ENCODE data around the gene EFCAB11. TPM values are rescaled to one million over a fixed set of nuclear protein-coding genes. Genes with fewer than 3 reads are reported as not detected.

Gene EFCAB11
- total RNA-seq, 4 donors from 2014 or later = 4.4 to 8.5 (median 6.7) TPM

DNA sequence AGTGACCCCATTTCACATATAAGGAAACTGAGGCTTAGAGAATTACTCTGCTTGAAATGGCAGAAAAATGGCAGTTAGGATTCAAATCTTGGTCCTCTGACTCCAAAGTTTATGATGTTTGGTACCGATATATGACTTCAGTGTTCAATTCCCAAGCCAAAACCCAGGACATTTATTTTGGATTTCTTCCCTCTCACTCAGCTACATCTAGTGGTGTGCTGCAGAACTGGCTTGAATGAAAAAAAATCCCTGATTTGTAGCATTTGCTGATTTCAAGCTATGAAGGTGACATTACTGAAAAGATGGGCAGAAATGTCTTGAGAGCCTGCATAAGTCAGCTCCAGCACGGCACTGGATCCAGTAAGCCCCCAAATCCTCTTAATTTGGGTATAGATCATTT, 106.4 kb downstream of the EFCAB11 start:
- TF ChIP-seq, protein P1, sequence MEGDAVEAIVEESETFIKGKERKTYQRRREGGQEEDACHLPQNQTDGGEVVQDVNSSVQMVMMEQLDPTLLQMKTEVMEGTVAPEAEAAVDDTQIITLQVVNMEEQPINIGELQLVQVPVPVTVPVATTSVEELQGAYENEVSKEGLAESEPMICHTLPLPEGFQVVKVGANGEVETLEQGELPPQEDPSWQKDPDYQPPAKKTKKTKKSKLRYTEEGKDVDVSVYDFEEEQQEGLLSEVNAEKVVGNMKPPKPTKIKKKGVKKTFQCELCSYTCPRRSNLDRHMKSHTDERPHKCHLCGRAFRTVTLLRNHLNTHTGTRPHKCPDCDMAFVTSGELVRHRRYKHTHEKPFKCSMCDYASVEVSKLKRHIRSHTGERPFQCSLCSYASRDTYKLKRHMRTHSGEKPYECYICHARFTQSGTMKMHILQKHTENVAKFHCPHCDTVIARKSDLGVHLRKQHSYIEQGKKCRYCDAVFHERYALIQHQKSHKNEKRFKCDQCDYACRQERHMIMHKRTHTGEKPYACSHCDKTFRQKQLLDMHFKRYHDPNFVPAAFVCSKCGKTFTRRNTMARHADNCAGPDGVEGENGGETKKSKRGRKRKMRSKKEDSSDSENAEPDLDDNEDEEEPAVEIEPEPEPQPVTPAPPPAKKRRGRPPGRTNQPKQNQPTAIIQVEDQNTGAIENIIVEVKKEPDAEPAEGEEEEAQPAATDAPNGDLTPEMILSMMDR (IDR thresholded peaks at IDR 0.05; ENCODE audit: low read depth) = no peak

DNA sequence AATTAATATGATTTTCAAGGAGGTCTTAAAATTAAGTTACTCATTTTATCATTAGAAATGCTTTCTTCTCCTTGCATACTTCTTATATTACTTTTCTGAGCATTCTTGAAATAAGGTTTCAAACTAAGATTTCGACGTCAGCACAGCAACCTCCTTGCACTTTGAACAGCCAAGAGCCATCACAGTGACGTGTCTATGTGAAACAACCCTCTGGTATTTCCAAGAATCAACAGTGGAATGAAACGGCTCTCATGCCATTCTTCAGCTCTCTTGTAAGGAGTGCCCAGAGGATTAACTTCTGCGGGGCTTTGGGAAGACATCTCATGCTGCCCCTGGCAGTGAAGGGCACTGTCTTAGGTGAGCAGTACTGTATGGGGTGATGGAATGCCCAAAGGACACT, 109.2 kb downstream of the EFCAB11 start:
- TF ChIP-seq, protein P1 (IDR thresholded peaks at IDR 0.05; ENCODE audit: low read depth) = no peak

DNA sequence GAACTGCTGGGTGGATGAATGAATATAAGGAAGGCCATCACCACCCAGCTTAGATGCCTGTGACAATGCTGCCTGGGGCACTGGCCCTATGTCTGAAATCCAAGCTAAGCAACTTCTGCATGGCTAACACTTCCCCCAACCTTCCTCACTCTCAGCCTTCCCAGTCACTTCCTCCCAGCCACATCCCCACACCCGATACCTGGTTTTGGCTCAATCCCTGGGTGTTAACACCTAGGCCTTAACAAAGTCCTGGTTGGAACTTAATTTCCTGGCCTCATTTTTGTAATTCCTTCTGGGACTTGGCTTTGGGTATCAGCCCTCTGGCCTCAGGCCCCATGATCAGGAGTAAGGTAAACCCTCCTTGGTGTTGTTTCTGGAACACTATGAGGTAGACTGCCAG, 110.0 kb downstream of the EFCAB11 start:
- TF ChIP-seq, protein P1 (IDR thresholded peaks at IDR 0.05; ENCODE audit: low read depth) = no peak

DNA sequence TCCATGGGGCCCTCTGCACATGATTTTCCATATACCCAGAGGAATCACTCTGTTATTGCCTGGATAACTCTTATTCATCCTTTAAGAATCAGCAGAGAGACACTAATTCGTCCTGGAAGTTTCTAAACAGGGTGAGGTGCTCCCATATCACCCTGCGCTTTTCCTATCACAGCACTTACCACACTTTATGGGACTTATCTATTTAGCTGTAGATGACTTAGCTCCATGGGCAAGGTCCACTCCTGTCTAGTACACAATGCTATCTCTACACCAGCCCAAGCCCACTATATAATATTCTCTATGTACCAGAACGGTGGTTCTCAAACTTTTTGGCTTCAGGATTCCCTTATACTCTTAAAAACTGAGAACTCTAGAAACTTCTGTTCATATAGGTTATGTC, 111.7 kb downstream of the EFCAB11 start:
- TF ChIP-seq, protein P1 (IDR thresholded peaks at IDR 0.05; ENCODE audit: low read depth) = no peak

DNA sequence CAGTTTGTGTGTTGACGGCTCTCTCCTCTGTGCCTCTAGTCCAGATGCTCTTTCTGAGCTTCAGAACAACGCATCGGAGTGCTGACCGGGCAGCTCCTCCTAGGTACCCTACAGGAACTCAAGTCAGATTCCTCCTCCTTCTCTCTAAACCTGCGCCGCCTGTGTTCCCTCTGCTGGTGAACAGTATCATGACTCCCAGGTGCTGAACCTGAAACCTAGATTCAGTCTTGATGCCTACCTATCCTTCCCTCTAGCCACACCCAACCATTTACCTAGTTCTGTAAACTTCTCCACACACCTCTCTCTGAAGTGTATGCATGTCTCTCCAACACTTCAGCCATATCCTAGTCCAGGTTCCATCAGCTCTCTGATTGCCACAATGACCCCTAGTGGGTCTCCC, 112.7 kb downstream of the EFCAB11 start:
- TF ChIP-seq, protein P1 (IDR thresholded peaks at IDR 0.05; ENCODE audit: low read depth) = no peak

DNA sequence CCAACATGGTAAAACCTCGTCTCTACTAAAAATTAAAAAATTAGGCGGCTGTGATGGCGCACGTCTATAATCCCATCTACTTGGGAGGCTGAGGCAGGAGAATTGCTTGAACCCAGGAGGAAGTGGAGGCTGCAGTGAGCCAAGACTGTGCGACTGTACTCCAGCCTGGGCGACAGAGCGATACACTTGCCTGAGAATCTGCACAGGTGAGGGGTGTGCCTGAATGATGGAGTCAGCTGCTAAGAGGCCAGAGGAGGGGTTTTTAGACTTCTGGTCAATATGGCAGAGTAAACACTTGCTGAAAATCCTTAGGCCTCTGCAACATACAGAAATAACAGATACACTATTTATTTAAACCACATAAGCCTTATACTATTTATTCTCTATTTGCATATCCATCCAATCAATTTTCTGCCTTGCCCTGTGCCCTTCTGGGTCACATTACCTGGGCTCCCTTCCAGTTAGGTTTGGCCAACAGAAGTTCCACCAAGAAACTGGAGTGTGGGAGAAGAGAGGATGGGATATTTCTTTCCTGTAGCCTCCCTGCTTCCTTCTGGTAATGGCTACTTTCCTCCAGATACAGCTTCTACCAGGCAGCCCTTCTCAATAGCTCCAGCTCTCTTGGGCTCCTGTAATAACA, 117.6 kb downstream of the EFCAB11 start:
- TF ChIP-seq, protein P1 (IDR thresholded peaks at IDR 0.05; ENCODE audit: low read depth) = no peak

DNA sequence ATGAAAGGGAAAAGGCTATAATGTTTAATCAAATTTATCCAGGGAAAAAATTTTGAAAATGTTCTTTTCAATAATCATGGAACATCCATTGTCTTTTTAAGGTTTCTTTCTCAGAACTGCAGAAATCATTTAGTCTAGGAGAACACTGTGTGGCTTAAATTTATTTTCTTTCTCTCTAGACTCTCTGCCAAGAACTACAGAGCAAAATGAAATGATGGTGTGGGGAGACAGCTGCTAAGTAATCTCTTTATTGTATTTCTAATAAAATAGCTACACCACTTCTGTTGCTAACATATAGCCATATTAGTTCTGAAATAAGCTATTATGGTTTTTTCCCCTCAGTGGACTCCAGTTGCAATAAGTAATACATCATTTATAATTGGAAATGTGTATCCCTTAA, 120.9 kb downstream of the EFCAB11 start:
- TF ChIP-seq, protein P1 (IDR thresholded peaks at IDR 0.05; ENCODE audit: low read depth) = no peak
